Fibroblast of lung (primary cell): ENCODE results near the gene HAGH.

Source experiments
- CTCF ChIP-seq, 2 donors: IDR thresholded peaks in 1 of 2; conservative IDR thresholded peaks in 1 of 2; 1 replicate in 1 of 2; 2 replicates in 1 of 2; pipeline ENCODE4 v1.5.1; 2011 to 2012; ENCODE audit warnings: low read length in 2 of 2, control low read depth in 1 of 2, inconsistent platforms in 1 of 2, low read depth in 1 of 2, mild to moderate bottlenecking in 1 of 2
- EZH2 ChIP-seq: IDR thresholded peaks from 2 replicates; pipeline ENCODE4 v1.5.1; 2012; ENCODE audit warnings: low read length, control low read depth, mild to moderate bottlenecking; ENCODE audit errors: missing control alignments

GRCh38 chr16:1821861-1822611 lies 4.6 kb downstream of the HAGH start:
- TF ChIP-seq EZH2 = no peak
- no peak for TF ChIP-seq CTCF (conservative IDR thresholded peaks at IDR 0.05 in 1 of 2, IDR thresholded peaks at IDR 0.05 in 1 of 2; ENCODE audit: low read depth in 1 of 2, low read length in 2 of 2)
